Measurements from ENCODE around the gene KCNK3.
"Not testable (repeated sequence)": the region's sequence is repeated elsewhere in the genome, so short reads cannot be mapped to it uniquely, and the experiment has no call there.

KCNK3 gene

DNA sequence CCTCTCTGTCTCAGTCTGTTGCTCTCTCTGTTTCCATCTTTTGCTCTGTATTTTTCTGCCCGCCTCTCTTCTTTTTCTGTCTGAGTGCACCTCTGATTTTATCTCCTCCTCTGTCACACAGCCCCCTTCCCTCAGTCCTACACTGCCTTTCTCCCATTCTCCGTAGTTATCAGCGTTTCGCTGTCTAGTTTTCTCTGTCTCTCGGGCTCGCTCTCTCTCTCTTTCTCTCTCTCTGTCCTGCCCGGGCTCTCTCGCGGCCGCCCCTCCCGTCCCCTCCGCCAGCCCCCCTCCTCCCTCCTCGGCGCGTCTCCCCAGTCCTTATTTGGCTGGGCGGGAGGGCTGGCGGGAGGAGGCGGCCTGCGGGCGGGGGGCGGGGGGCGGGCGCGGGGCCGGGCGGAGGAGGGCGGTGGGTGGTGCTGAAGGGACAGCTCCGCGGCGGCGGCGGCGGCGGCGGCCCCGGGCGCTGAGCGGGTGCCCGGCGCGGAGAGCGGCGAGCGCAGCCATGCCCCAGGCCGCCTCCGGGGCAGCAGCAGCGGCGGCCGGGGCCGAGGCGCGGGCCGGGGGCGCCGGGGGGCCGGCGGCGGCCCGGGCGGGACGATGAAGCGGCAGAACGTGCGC, at the start of gene KCNK3:
KCNK3 (plus strand) TSS at position 444 of the 618 bp plus-strand sequence; CDS start at position 598, 154 bp downstream.
- DNase-seq = no peak

DNA sequence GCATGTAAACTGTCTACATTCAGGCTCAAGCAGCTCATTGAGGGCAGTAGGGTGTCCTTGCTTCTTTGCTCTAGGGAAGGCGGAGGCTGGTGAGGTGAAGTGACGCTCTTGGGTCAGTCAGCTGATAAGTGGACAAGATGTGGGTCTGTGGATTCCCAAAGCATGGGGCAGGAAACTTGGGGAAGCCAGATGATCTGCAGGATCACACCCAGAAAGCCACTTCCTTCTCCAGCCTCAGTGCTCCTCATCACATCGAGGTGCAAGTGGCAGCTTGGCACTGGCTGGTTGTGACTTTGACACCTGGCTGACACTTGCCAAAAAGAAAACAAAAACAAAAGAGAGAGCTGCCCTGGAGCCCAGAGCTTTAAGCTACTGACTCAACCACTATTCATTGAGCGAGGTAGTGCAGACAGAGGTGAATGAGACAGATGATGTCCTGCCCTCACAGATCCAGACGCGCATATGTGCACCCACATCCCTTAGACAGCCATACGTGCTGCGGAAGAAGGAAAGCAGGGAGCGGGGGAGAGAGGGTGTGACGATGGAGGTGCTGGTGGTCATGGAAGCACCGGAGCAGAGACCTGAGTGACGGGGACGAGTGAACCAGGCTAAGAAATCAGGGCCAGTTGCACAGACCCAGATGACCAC, 48.2 kb upstream of the KCNK3 start:
- DNase-seq = no peak

- no peak for DNase-seq
Observed at GRCh38 chr2:26645762-26646161, 46.8 kb upstream of the KCNK3 start.

GRCh38 chr2:26646986-26647672, 45.4 kb upstream of the KCNK3 start:
- no peak for DNase-seq

GRCh38 chr2:26647981-26648380, 44.5 kb upstream of the KCNK3 start:
- no peak for DNase-seq

GRCh38 chr2:26648516-26648915, 44.0 kb upstream of the KCNK3 start:
- no peak for DNase-seq

- DNase-seq = no peak
Observed at GRCh38 chr2:26649322-26649721, 43.2 kb upstream of the KCNK3 start.

DNA sequence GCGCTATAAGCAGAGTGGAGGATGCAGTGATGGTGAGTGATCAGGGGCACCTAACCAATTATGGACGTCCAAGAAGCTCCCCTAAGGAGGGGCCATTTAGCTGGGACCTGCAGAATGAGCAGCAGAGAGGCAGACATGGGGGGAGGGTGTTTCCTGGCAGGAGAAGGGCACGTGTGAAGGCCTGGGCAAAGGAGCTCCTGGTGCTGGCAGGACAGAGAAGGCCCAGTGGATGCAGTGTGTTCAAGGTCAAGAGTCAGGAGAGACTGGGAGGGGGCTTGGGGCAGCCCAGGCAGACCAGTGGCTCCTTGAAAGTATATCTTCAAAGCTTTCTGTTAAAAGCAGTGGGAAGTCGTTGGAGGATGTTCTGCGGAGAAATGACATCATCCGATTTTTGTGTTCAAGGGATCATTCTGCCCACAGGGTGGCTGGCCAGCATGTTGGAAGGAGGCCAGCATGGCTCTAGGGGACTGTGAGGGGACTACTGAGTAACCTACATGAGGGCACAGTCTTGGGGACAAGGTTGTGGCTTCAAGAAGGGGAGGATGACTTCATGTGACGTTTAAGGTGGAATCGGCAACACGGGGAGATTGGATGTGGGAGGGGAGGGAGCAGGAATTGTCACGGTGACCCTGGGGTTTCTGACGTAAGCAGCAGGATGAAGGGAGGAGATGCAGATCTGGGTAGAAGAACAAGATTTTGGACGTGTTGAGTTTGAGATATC, 42.4 kb upstream of the KCNK3 start:
- no peak for DNase-seq

GRCh38 chr2:26650713-26651469, 41.6 kb upstream of the KCNK3 start:
- no peak for DNase-seq

DNA sequence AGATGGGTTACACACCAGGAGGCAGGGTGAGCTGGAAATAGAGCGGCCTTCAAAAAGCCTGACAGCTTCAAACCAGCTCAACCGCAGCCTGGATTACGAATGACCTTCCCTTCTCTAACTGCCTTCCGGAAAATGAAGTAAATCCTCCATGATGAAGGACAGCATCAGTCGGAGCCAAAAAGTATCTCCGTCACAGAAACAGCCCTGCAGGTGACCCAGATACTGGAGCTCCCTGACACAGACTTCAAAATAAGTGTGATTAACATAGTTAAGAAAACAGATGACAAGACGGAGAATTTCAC, 41.1 kb upstream of the KCNK3 start:
- DNase-seq = no peak

DNA sequence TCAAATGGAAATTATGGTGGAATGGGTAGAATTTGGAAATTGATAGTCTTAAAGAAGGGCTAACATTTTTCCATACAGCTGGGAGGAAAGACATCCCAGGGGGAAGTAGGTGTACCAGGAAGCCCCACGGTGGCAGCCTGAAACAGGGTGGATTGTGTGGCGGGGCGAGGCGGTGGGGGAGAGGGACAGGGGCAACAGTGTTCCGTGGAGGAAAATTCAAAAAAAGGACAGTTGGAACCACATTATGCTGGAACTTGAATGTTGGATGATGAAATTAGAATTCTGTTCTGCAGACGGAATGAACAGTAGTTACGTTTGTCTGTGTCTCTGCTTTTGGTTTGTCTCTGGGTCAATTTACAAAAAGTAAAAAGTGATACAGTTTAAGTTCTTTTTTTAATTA, 40.7 kb upstream of the KCNK3 start:
- DNase-seq = no peak

- no peak for DNase-seq
Observed at GRCh38 chr2:26652361-26653041, 40.0 kb upstream of the KCNK3 start.

DNA sequence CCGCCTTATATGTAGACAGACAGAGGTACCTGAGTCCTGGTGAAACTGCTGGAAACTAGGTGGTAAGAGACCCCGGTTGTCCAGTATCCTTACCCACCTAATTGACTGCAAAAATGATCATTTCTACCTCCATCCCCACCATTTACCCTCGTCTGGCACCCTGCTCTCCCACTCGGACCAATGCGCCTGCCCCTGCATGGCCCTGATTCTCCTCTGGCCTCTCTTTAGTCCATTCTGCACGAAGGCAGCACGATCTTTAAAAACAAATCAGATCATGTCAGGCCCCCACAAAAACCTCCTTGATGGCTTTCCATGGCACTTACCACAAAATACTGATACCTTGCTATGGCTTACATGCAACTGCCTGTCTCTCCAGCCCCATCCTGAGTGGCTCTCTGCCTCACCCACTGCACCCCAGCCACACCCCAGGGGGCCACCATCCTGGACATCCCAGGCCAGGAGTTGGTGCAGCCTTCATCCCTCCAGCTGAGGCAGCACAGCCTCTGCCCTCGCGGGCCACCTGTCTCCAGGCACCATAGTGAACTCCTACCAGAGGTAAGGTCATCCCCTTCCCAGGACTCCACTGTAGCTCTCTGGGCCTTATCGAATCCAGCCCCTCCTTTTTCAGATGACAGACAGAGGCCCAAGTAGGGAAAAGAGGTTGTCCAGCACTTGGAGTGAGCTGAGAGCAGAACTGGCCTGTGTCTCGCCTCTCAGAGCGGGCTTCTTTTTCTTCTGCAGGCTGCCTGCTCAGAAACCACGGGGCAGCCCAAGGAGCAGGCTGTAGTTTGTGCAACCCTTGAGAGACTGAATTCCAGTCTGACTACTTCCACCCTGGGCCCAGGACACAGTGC, 39.1 kb upstream of the KCNK3 start:
- DNase-seq = no peak

DNA sequence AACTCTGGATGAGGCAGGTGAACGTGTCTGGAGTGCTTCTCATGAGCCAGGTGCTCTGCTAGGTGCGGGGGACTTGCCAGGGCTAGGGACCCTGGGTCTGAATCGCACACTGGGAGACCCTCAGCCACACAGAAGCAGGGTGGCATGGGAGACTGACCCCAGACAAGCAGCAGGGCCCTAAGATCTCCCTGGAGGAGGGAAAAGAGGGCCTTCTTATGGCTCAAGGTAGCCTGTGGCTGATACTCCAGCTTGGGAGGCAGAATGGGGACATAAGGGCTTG, 38.5 kb upstream of the KCNK3 start:
- no peak for DNase-seq

- DNase-seq = not testable (repeated sequence)
Observed at GRCh38 chr2:26655120-26655519, 37.4 kb upstream of the KCNK3 start.

DNA sequence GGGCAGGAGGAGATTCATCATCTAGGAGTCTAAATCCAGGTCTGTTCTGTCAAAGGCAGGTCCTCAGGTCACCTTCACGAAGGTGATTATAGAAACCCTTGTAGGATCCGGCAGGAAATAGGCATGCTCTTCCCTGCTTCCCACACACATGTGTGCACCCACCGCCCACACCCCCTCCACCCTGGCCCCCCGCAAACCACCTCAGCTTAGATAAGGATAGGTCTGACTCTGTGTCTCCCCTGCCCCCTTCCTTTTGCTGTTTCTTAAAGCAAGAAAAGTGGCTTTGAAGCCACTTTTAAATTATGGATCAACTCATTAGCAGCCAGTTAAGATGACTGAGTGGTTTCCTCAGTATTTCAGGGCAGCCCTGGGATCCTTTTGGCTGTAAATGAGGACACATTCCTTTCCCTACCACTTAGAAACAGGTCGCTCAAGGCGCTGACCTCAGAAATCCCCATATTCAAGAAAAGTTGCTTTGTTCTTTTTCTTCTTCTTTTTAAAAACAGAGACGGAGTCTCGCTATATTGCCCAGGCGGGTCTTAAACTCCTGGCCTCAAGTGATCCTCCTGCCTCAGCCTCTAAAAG, 36.8 kb upstream of the KCNK3 start:
- no peak for DNase-seq

- no peak for DNase-seq
Observed at GRCh38 chr2:26657265-26657664, 35.3 kb upstream of the KCNK3 start.

GRCh38 chr2:26658691-26659346, 33.7 kb upstream of the KCNK3 start:
- DNase-seq = no peak

- no peak for DNase-seq
Observed at GRCh38 chr2:26660363-26660962, 32.1 kb upstream of the KCNK3 start.

- not testable (repeated sequence) for DNase-seq
Observed at GRCh38 chr2:26665296-26665695, 27.2 kb upstream of the KCNK3 start.

All from NCI-H1436 treated with DMSO at 0.1 percent for 48 hours (cell line).